ENCODE measurements around the gene FXYD2. TPM values are rescaled to one million over a fixed set of nuclear protein-coding genes. Genes with fewer than 3 reads are reported as not detected.

Gene FXYD2
- total and polyA plus RNA-seq, 9 of the 15 experiments (the other 6 are each of a cell fraction or from before 2014, with no cell fraction given): not detected

GRCh38 chr11:117809236-117810055 is 15.1 kb downstream of the FXYD2 start (continued):
- no peak for TF ChIP-seq RBBP5 (IDR thresholded peaks at IDR 0.05; ENCODE audit: borderline replicate concordance, insufficient read depth, low read length, poor library complexity, severe bottlenecking)
- TF ChIP-seq ZNF583 (CRISPR knock-in tag; IDR thresholded peaks at IDR 0.05): no peak
- TF ChIP-seq BRD9 (IDR thresholded peaks at IDR 0.05; ENCODE audit: low read depth, partially characterized antibody): peak; percentile 69
- no peak for TF ChIP-seq ZFX (CRISPR knock-in tag; IDR thresholded peaks at IDR 0.05)
- TF ChIP-seq MLX (CRISPR knock-in tag; conservative IDR thresholded peaks at IDR 0.05): no peak
- no peak for TF ChIP-seq TEAD4 (IDR thresholded peaks at IDR 0.05; ENCODE audit: low read length)
- TF ChIP-seq TEAD4 (CRISPR knock-in tag; IDR thresholded peaks at IDR 0.05; ENCODE audit: borderline replicate concordance): no peak
- TF ChIP-seq USF2 (CRISPR knock-in tag; IDR thresholded peaks at IDR 0.05): no peak
- TF ChIP-seq SNIP1 (IDR thresholded peaks at IDR 0.05; ENCODE audit: low read depth): 0 out of 2 replicates have a peak, but pooled peaks have one; percentile 41
- no peak for TF ChIP-seq DDX20 (tag; IDR thresholded peaks at IDR 0.05; ENCODE audit: low read depth)
- no peak for TF ChIP-seq MED1 (CRISPR knock-in tag; IDR thresholded peaks at IDR 0.05; ENCODE audit: borderline replicate concordance)
- no peak for TF ChIP-seq E2F8 (IDR thresholded peaks at IDR 0.05; ENCODE audit: low read depth, partially characterized antibody)
- TF ChIP-seq ZBTB7A (IDR thresholded peaks at IDR 0.05; ENCODE audit: borderline replicate concordance, control insufficient read depth, low read depth, low read length): no peak
- TF ChIP-seq MECOM (CRISPR knock-in tag; IDR thresholded peaks at IDR 0.05): no peak
- TF ChIP-seq BRCA1 (IDR thresholded peaks at IDR 0.05): no peak
- TF ChIP-seq BRCA1 (CRISPR knock-in tag; IDR thresholded peaks at IDR 0.05): no peak
- no peak for TF ChIP-seq ZNF780A (CRISPR knock-in tag; IDR thresholded peaks at IDR 0.05)
- TF ChIP-seq GABPB2 (CRISPR knock-in tag; conservative IDR thresholded peaks at IDR 0.05): no peak
- no peak for TF ChIP-seq ZNF79 (CRISPR knock-in tag; IDR thresholded peaks at IDR 0.05; ENCODE audit: low read depth)
- TF ChIP-seq ZC3H8 (IDR thresholded peaks at IDR 0.05): no peak
- no peak for TF ChIP-seq C11orf30 (IDR thresholded peaks at IDR 0.05; ENCODE audit: low read depth)
- no peak for TF ChIP-seq ZNF395 (CRISPR knock-in tag; IDR thresholded peaks at IDR 0.05)
- no peak for TF ChIP-seq RBFOX2 (IDR thresholded peaks at IDR 0.05; ENCODE audit: low read depth, low read length)
- TF ChIP-seq FOXJ3 (CRISPR knock-in tag; IDR thresholded peaks at IDR 0.05): no peak
